ENCODE measurements around the gene GCGR.

DNA sequence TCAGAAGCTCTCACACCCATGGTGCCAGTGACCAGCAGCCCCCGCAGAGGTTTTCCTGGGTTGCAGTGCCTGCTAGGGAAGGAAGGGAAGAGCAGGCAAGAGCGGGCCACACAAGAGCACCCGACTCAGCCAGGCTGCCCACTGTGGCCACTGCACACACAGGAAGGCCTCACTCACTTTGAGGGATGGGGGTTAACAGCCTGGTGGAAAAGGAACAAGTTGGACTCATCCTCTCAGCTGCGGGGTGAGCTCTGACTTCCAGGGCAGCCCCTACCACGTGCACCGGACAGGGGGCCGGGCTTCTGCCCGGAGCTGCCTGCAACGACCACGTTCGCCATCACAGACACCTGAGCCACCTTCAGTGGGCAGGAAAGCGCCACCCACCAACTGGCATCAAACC, 48.3 kb downstream of the GCGR start:
- TF ChIP-seq POLR2AphosphoS5 (IDR thresholded peaks at IDR 0.05; ENCODE audit: low read depth, low read length) (no peak), FOXP2 (optimal IDR thresholded peaks at IDR 0.05; ENCODE audit: borderline replicate concordance, extremely low read depth, extremely low read length, insufficient read depth) (no peak), REST (IDR thresholded peaks at IDR 0.05; ENCODE audit: insufficient read depth in 1 of 2, low read depth in 2 of 2, low read length in 2 of 2) (no peak), TAF1 (IDR thresholded peaks at IDR 0.05; ENCODE audit: borderline replicate concordance, insufficient read depth, low read length) (no peak), SIN3A (IDR thresholded peaks at IDR 0.05; ENCODE audit: borderline replicate concordance, insufficient read depth, low read length) (no peak)

Measured in PFSK-1 (cell line).